Measurements from ENCODE around the gene WDFY4. TPM values are rescaled to one million over a fixed set of nuclear protein-coding genes. Genes with fewer than 3 reads are reported as not detected.

Gene WDFY4
- total and polyA plus RNA-seq, 2 of the 13 experiments (the other 11 are each of a cell fraction or from before 2014, with no cell fraction given) = not detected

- Histone ChIP-seq H3K4me1 (ENCODE audit: insufficient read depth, low read length) (no peaks in the 10 kb centered on the region), H2AFZ (ENCODE audit: low read length) (no peak overlapping the region), H3K27me3 (ENCODE audit: control insufficient read depth in 1 of 2, insufficient read depth in 2 of 2, low read length in 2 of 2) (peaks cover 2 to 37% of the 10 kb centered on the region in 2 experiments; a peak in 4 of 5 replicates), H3K9me3 (ENCODE audit: low read length) (no peaks in the 10 kb centered on the region), H3K36me3 (replicated peaks in 1 of 2; ENCODE audit: control insufficient read depth in 1 of 2, insufficient read depth in 2 of 2, low read length in 2 of 2) (no peaks in the 10 kb centered on the region), H3K4me3 (replicated peaks in 1 of 3; ENCODE audit: insufficient read depth in 1 of 3, low read depth in 2 of 3, low read length in 3 of 3) (no peak overlapping the region), H3K9ac (ENCODE audit: insufficient read depth, low read depth, low read length) (no peak overlapping the region), H4K20me1 (ENCODE audit: insufficient read depth, low read length) (no peaks in the 10 kb centered on the region), H3K27ac (ENCODE audit: extremely low read length, insufficient read depth, low read length) (no peak overlapping the region), H3K79me2 (ENCODE audit: insufficient read depth, low read length) (no peaks in the 10 kb centered on the region), H3K4me2 (ENCODE audit: low read depth, low read length) (no peak overlapping the region)
- TF ChIP-seq REXO4 (CRISPR knock-in tag; IDR thresholded peaks at IDR 0.05; ENCODE audit: borderline replicate concordance) = no peak
- ChIA-PET POLR2A (no interaction called here), CTCF (ENCODE audit: low intra/inter-chr PET ratio, low total read pairs) (no interaction called here)
- no peak for FAIRE-seq
- in situ Hi-C loops (cut with HindIII; ENCODE audit: extremely low pct_ligation_motif_present, low pct_unique_long_range_greater_than_20kb) = no loop called here
- intact Hi-C loops (cut with micrococcal nuclease; ENCODE audit: unreplicated experiment) = no loop called here
- no TSS peak for BruUV-seq (replicated peaks)
- WGBS (ENCODE audit: low lambda C conversion rate) = 11% methylated on average over 3 of the region's 6 CpGs
- DNase-seq (ENCODE audit: low spot score) = no peak
- no peak for ATAC-seq
These were observed 106.7 kb downstream of the WDFY4 start for GRCh38 chr10:48791267-48791928.

DNA sequence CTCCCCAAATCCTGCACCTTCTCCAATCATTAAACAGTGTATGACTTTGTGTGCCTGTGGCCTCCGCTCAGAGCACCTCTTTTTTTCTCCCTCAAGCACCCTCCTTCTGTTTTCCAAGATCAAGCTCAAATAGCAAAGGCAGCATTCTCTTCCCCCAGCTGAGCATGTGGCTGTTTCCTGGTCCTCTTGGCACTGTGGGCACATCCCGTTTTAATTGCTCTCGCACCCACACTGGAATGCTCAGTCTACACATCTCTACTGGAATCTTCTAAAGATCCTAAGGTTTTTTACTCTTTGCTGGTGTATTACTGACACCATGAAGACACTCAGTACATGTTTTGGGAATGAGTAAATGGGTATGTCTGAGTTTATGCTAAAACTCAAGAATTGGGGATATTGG lies 107.4 kb downstream of the WDFY4 start:
- POLR2A ChIA-PET = no interaction called here
- intact Hi-C loops (cut with micrococcal nuclease; ENCODE audit: unreplicated experiment) (no loop called here), in situ Hi-C loops (cut with HindIII; ENCODE audit: extremely low pct_ligation_motif_present, low pct_unique_long_range_greater_than_20kb) (no loop called here)
- Histone ChIP-seq H3K4me1 (ENCODE audit: insufficient read depth, low read length) (no peaks in the 10 kb centered on the region), H3K4me2 (ENCODE audit: low read depth, low read length) (no peak overlapping the region), H3K27ac (ENCODE audit: extremely low read length, insufficient read depth, low read length) (no peak overlapping the region), H3K27me3 (ENCODE audit: control insufficient read depth in 1 of 2, insufficient read depth in 2 of 2, low read length in 2 of 2) (peaks cover 2 to 37% of the 10 kb centered on the region in 2 experiments; a peak in 4 of 5 replicates), H3K9ac (ENCODE audit: insufficient read depth, low read depth, low read length) (no peak overlapping the region), H4K20me1 (ENCODE audit: insufficient read depth, low read length) (no peaks in the 10 kb centered on the region), H3K4me3 (replicated peaks in 1 of 3; ENCODE audit: insufficient read depth in 1 of 3, low read depth in 2 of 3, low read length in 3 of 3) (no peak overlapping the region), H3K79me2 (ENCODE audit: insufficient read depth, low read length) (no peaks in the 10 kb centered on the region), H3K36me3 (replicated peaks in 1 of 2; ENCODE audit: control insufficient read depth in 1 of 2, insufficient read depth in 2 of 2, low read length in 2 of 2) (no peaks in the 10 kb centered on the region), H3K9me3 (ENCODE audit: low read length) (no peaks in the 10 kb centered on the region), H2AFZ (ENCODE audit: low read length) (no peak overlapping the region)
- CTCF ChIA-PET (ENCODE audit: low intra/inter-chr PET ratio, low total read pairs) = no interaction called here
- FAIRE-seq (no peak), ATAC-seq (no peak), DNase-seq (ENCODE audit: low spot score) (no peak)
- 1% methylated on average over 3 of the region's 3 CpGs for WGBS (ENCODE audit: low lambda C conversion rate)
- BruUV-seq (replicated peaks) = no TSS peak
- no peak for TF ChIP-seq SOX13 (IDR thresholded peaks at IDR 0.05)
- no peak for TF ChIP-seq SOX13 (CRISPR knock-in tag; conservative IDR thresholded peaks at IDR 0.05 in 1 of 2, IDR thresholded peaks at IDR 0.05 in 1 of 2)
- TF ChIP-seq SMAD9 (CRISPR knock-in tag; IDR thresholded peaks at IDR 0.05) = no peak
- no peak for TF ChIP-seq ZHX2 (IDR thresholded peaks at IDR 0.05; ENCODE audit: low read depth)
- no peak for TF ChIP-seq ZHX2 (CRISPR knock-in tag; IDR thresholded peaks at IDR 0.05; ENCODE audit: borderline replicate concordance)
- TF ChIP-seq SOX5 (CRISPR knock-in tag; IDR thresholded peaks at IDR 0.05; ENCODE audit: borderline replicate concordance) = no peak
- no peak for TF ChIP-seq TP53 (CRISPR knock-in tag; conservative IDR thresholded peaks at IDR 0.05)
- no peak for TF ChIP-seq ZNF276 (CRISPR knock-in tag; IDR thresholded peaks at IDR 0.05; ENCODE audit: low read depth)
- no peak for TF ChIP-seq MEIS1 (CRISPR knock-in tag; IDR thresholded peaks at IDR 0.05; ENCODE audit: borderline replicate concordance)
- TF ChIP-seq ZNF562 (CRISPR knock-in tag; IDR thresholded peaks at IDR 0.05; ENCODE audit: borderline replicate concordance) = no peak

Measured in HepG2 (cell line).